Hepatocyte (in vitro differentiated cells): ENCODE measurements around the gene RBFOX2. TPM values are rescaled to one million over a fixed set of nuclear protein-coding genes. Genes with fewer than 3 reads are reported as not detected.

Experiments used
- DNase-seq: peaks from one replicate; pipeline ENCODE4 v3.0.0-alpha.2; 2016; ENCODE audit warnings: low spot score
- H2AFZ ChIP-seq: fragments of 200-600 bp; sonication (generic); 2 replicates; pipeline ENCODE4 v1.6.0; 2016; ENCODE audit warnings: antibody characterized with exemption, mild to moderate bottlenecking
- H3K27ac ChIP-seq: fragments of 200-600 bp; sonication (generic); 2 replicates; pipeline ENCODE4 v1.5.1; 2016; ENCODE audit warnings: mild to moderate bottlenecking
- H3K27me3 ChIP-seq: fragments of 200-600 bp; sonication (generic); 2 replicates; pipeline ENCODE4 v1.6.1; 2016
- H3K36me3 ChIP-seq: fragments of 200-600 bp; sonication (generic); replicated peaks from 2 replicates; pipeline ENCODE4 v1.5.1; 2016; ENCODE audit warnings: low read depth; ENCODE audit not compliant: insufficient read depth
- H3K4me1 ChIP-seq: fragments of 200-600 bp; sonication (generic); 2 replicates; pipeline ENCODE4 v1.5.1; 2016; ENCODE audit warnings: mild to moderate bottlenecking, moderate library complexity; ENCODE audit not compliant: insufficient read depth
- H3K4me2 ChIP-seq: fragments of 200-600 bp; sonication (generic); 2 replicates; pipeline ENCODE4 v1.6.0; 2016
- H3K4me3 ChIP-seq: fragments of 200-600 bp; sonication (generic); 2 replicates; pipeline ENCODE4 v1.5.1; 2016; ENCODE audit warnings: mild to moderate bottlenecking
- H3K79me2 ChIP-seq: fragments of 200-600 bp; sonication (generic); 2 replicates; pipeline ENCODE4 v1.6.0; 2017; ENCODE audit warnings: mild to moderate bottlenecking
- H3K9me2 ChIP-seq: fragments of 200-600 bp; sonication (generic); replicated peaks from 2 replicates; pipeline ENCODE4 v1.6.0; 2017; ENCODE audit warnings: mild to moderate bottlenecking; ENCODE audit not compliant: insufficient read depth
- H3K9me3 ChIP-seq: fragments of 200-600 bp; sonication (generic); 2 replicates; pipeline ENCODE4 v1.5.1; 2016; ENCODE audit warnings: low read depth, mild to moderate bottlenecking
- H4K20me1 ChIP-seq: fragments of 200-600 bp; sonication (generic); 2 replicates; pipeline ENCODE4 v1.6.0; 2016; ENCODE audit warnings: mild to moderate bottlenecking; ENCODE audit not compliant: insufficient read depth, poor library complexity, severe bottlenecking
- EZH2 ChIP-seq: fragments of 200-600 bp; sonication (generic); IDR thresholded peaks from 2 replicates; pipeline ENCODE4 v1.6.1; 2016; ENCODE audit warnings: antibody characterized with exemption, mild to moderate bottlenecking, borderline replicate concordance
- EZH2phosphoT487 ChIP-seq: fragments of 200-600 bp; sonication (generic); IDR thresholded peaks from one replicate; pipeline ENCODE4 v1.6.1; 2018; ENCODE audit warnings: antibody characterized with exemption, mild to moderate bottlenecking, low read depth, moderate library complexity; ENCODE audit not compliant: unreplicated experiment, severe bottlenecking
- WGBS: methylation state at CpG from one replicate; pipeline ENCODE4 v1.1.6; 2016; ENCODE audit warnings: low lambda C conversion rate; ENCODE audit errors: missing lambda C conversion rate; 5-methylcytosine and 5-hydroxymethylcytosine counted together
- polyA plus RNA-seq: library from polyadenylated mRNA; unstranded; fragments of >200 nt; fragmentation: Nextera tagmentation; extraction: Ambion mirVana; gene quantifications from 2 replicates; pipeline ENCODE4 v1.2.1, GENCODE V29; 2016
- total RNA-seq: library from RNA; depleted of rRNA; stranded (reverse); fragments of >200 nt; gene quantifications from 2 replicates; pipeline ENCODE4 v1.2.3, GENCODE V29; 2014
- TF ChIP-seq, protein P1 (sequence below): fragments of 200-600 bp; sonication (generic); IDR thresholded peaks from 2 replicates; pipeline ENCODE4 v1.5.1; 2016; ENCODE audit warnings: antibody characterized with exemption, mild to moderate bottlenecking; ENCODE audit not compliant: poor library complexity

Gene RBFOX2
- total and polyA plus RNA-seq, 2 experiments from 2014 or later: 76.7 to 133 TPM

GRCh38 chr22:36027935-36028645 lies 534 bp downstream of the RBFOX2 start:
- TF ChIP-seq, protein P1, sequence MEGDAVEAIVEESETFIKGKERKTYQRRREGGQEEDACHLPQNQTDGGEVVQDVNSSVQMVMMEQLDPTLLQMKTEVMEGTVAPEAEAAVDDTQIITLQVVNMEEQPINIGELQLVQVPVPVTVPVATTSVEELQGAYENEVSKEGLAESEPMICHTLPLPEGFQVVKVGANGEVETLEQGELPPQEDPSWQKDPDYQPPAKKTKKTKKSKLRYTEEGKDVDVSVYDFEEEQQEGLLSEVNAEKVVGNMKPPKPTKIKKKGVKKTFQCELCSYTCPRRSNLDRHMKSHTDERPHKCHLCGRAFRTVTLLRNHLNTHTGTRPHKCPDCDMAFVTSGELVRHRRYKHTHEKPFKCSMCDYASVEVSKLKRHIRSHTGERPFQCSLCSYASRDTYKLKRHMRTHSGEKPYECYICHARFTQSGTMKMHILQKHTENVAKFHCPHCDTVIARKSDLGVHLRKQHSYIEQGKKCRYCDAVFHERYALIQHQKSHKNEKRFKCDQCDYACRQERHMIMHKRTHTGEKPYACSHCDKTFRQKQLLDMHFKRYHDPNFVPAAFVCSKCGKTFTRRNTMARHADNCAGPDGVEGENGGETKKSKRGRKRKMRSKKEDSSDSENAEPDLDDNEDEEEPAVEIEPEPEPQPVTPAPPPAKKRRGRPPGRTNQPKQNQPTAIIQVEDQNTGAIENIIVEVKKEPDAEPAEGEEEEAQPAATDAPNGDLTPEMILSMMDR: no peak
- TF ChIP-seq EZH2phosphoT487: no peak
- TF ChIP-seq EZH2: no peak
- H2AFZ ChIP-seq: peak overlapping the region; percentile 53
- H3K27ac ChIP-seq: peak overlapping the region; percentile 83
- no peaks in the 10 kb centered on the region for H3K9me2 ChIP-seq
- peak overlapping the region; percentile 78 for H3K4me2 ChIP-seq
- no peaks in the 10 kb centered on the region for H3K9me3 ChIP-seq
- no peaks in the 10 kb centered on the region for H3K36me3 ChIP-seq
- DNase-seq: no peak
- H3K4me1 ChIP-seq: peaks cover 18% of the 10 kb centered on the region
- under 1% methylated on average over 25 of the region's 87 CpGs for WGBS
- peak overlapping the region; percentile 69 for H3K4me3 ChIP-seq
- peaks cover 50% of the 10 kb centered on the region for H3K79me2 ChIP-seq
- no peaks in the 10 kb centered on the region for H3K27me3 ChIP-seq
- H4K20me1 ChIP-seq: peaks cover 10% of the 10 kb centered on the region

- WGBS: 2% methylated on average over 7 of the region's 7 CpGs
- peaks cover 10% of the 10 kb centered on the region for H4K20me1 ChIP-seq
- H3K27ac ChIP-seq: peak overlapping the region; percentile 83
- no peaks in the 10 kb centered on the region for H3K27me3 ChIP-seq
- no peaks in the 10 kb centered on the region for H3K9me3 ChIP-seq
- peak overlapping the region; percentile 69 for H3K4me3 ChIP-seq
- H3K9me2 ChIP-seq: no peaks in the 10 kb centered on the region
- TF ChIP-seq EZH2: no peak
- TF ChIP-seq EZH2phosphoT487: no peak
- TF ChIP-seq, protein P1: no peak
- peaks cover 56% of the 10 kb centered on the region for H3K79me2 ChIP-seq
- H3K4me2 ChIP-seq: peak overlapping the region; percentile 78
- no peaks in the 10 kb centered on the region for H3K36me3 ChIP-seq
- H3K4me1 ChIP-seq: peaks cover 21% of the 10 kb centered on the region
- DNase-seq: peak; percentile 31
- H2AFZ ChIP-seq: peak overlapping the region; percentile 53
These were observed 1.1 kb downstream of the RBFOX2 start for GRCh38 chr22:36027579-36027934.

DNA sequence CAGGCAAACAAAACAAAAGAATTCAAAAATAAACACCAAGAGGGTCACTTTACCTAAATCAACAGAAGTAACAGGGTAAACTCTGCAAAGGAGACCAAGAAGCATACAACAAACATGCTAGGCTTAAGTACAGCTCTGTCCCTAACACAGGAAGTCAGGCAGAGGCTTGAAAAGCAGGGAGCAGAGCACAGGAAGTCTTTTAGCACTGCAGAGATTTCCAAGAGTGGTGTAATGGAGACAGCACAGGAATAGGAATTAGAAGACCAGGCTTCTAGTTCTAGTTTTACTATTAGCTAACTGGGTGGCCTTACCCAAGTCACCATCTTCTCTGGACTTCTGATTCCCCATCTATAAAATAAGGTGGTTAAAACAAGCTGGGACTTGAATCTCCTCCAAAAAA lies 1.9 kb downstream of the RBFOX2 start:
- no peaks in the 10 kb centered on the region for H3K9me3 ChIP-seq
- peak; percentile 31 for DNase-seq
- H3K27ac ChIP-seq: peak overlapping the region; percentile 83
- H3K9me2 ChIP-seq: no peaks in the 10 kb centered on the region
- no peaks in the 10 kb centered on the region for H3K36me3 ChIP-seq
- H3K4me1 ChIP-seq: peaks cover 26% of the 10 kb centered on the region
- peaks cover 61% of the 10 kb centered on the region for H3K79me2 ChIP-seq
- peaks cover 13% of the 10 kb centered on the region for H4K20me1 ChIP-seq
- TF ChIP-seq, protein P1: no peak
- TF ChIP-seq EZH2phosphoT487 (no peak), EZH2 (no peak)
- no peaks in the 10 kb centered on the region for H3K27me3 ChIP-seq
- no peak overlapping the region for H2AFZ ChIP-seq
- peak overlapping the region; percentile 69 for H3K4me3 ChIP-seq
- H3K4me2 ChIP-seq: peak overlapping the region; percentile 78
